Activated B cell treated with CpG ODN at 0.5 μM for 24 hours (primary cell): Measurements from ENCODE around the gene ALPL. TPM values are rescaled to one million over a fixed set of nuclear protein-coding genes. Genes with fewer than 3 reads are reported as not detected.
A peak's percentile ranks its signal among the peaks of the same experiment; 100 is the strongest.

Experiments
- ATAC-seq: fragments of 200-7000 bp; cut with Tn5 transposase; one replicate; pipeline ENCODE4 v1.10.0; 2021; ENCODE audit warnings: low read depth, mild to moderate bottlenecking, moderate library complexity
- CTCF ChIA-PET: fragments of 350-600 bp; sonication (Branson Sonifier 250); formaldehyde crosslinking; loops from one replicate; lab custom pipeline; 2021; ENCODE audit warnings: antibody characterized with exemption; lab: Charles Lee
- POLR2A ChIA-PET: fragments of 350-600 bp; sonication (Branson Sonifier 250); formaldehyde crosslinking; loops from one replicate; lab custom pipeline; 2021; ENCODE audit warnings: antibody characterized with exemption; lab: Charles Lee
- DNase-seq: peaks from one replicate; pipeline ENCODE4 v3.0.0; 2022
- H3K27ac Mint-ChIP-seq: one replicate; pipeline ENCODE4 v1.8.0; 2020; ENCODE audit warnings: mixed read lengths
- H3K27me3 Mint-ChIP-seq: one replicate; pipeline ENCODE4 v1.8.0; 2021; ENCODE audit warnings: mixed read lengths
- H3K36me3 Mint-ChIP-seq: one replicate; pipeline ENCODE4 v1.8.0; 2021; ENCODE audit warnings: low read depth, mixed read lengths
- H3K4me1 Mint-ChIP-seq: one replicate; pipeline ENCODE4 v1.8.0; 2021; ENCODE audit warnings: mixed read lengths
- H3K4me3 Mint-ChIP-seq: one replicate; pipeline ENCODE4 v1.8.0; 2020; ENCODE audit warnings: mild to moderate bottlenecking, mixed read lengths
- H3K9me3 Mint-ChIP-seq: one replicate; pipeline ENCODE4 v1.8.0; 2020; ENCODE audit warnings: mixed read lengths
- CTCF ChIP-seq: fragments of 200-600 bp; IDR thresholded peaks from one replicate; pipeline ENCODE4 v1.8.0; 2022; ENCODE audit warnings: antibody characterized with exemption, mild to moderate bottlenecking
- intact Hi-C: fragments of 100-400 bp; cut with micrococcal nuclease; formaldehyde crosslinking; loops from one replicate; pipeline ENCODE4 v1.15.1; 2024
- total RNA-seq: library from RNA; stranded (reverse); gene quantifications from 2 replicates; pipeline ENCODE4 v1.2.3, GENCODE V29; 2022

ALPL gene
- total RNA-seq, 1 donor from 2014 or later, result 14.7 TPM

DNA sequence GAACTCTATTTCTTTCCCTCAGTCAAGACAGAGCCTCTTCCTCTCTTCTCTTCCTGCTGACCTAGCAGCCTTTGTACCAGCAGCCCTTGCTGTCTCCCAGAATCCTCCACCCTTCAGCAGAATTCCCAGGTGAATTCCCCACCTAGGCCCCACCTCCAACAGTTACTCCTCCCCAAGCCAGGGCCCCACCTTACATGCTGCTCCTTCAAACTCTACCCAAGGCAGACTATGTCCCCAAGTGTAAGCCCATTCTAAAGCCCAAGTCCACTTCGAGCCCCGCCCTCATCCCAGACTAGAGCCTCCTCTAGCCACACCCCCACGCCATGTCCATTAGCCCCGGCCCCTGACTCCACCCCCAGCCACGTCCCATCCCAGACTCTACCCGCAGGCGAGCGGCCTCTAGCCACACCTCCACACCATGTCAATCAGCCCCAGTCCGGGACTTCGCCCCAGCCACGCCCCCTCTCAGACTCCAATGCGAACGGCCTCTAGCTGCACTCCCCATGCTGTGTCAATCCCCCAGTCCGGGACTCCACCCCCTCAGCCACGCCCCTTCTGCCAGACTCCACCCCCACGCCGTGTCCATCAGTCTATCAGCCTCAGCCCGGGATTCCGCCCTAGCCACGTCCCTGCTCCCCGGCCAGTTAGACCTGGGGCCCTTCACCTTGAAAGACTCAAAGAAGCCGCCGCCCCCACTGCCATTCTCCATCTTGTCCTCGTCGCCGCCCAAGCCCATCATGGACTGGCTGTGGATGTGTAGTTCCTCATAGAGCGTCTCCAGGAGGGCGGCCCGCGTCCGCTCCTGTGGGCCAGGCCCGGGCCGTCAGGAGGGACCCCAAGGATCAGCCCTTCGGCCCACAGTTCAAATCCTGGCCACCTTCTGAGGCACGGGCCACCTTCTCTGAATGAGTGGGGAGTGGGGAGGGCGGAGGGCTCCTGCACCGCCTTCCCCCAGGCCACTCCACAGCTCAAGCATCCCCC lies 98.6 kb downstream of the ALPL start:
- ATAC-seq (peak; percentile 95), DNase-seq (peak; percentile 41)
- intact Hi-C loops, result no loop called here
- CTCF ChIA-PET, result interaction anchor here (0.6 kb wide), 1 partner anchor 131 kb away, joined by 3 read pairs; no protein-coding TSS in a partner anchor
- POLR2A ChIA-PET, result no interaction called here
- peak overlapping the region; percentile 60 for H3K4me3 Mint-ChIP-seq
- no peak overlapping the region for H3K27ac Mint-ChIP-seq
- peaks cover 6% of the 10 kb centered on the region for H3K27me3 Mint-ChIP-seq
- TF ChIP-seq CTCF, result no peak
- H3K36me3 Mint-ChIP-seq, result no peaks in the 10 kb centered on the region
- peaks cover 18% of the 10 kb centered on the region for H3K4me1 Mint-ChIP-seq
- no peaks in the 10 kb centered on the region for H3K9me3 Mint-ChIP-seq

DNA sequence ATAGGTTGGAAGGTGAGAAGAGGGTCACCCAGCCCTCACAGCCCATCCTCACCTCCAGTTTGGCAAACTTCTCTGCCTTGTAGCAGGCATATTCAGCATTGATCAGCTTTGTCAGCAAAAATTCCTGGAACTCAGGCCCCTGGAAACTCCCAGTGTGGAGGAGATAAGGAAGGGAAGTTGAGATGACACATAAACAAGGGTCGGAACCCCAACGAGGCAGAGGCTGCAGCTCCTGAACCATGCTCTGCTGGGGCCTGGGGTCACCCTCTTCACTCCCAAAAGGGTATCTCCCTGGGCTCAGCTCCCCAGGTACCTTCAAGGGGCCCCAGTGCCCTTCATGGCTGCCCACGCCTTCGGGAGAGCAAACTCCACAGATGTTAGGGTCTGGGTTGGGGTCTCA lies 99.6 kb downstream of the ALPL start:
- TF ChIP-seq CTCF, result no peak
- Mint-ChIP-seq H3K9me3 (no peaks in the 10 kb centered on the region), H3K4me1 (peaks cover 18% of the 10 kb centered on the region), H3K27me3 (peaks cover 6% of the 10 kb centered on the region), H3K36me3 (no peaks in the 10 kb centered on the region), H3K4me3 (no peak overlapping the region), H3K27ac (no peak overlapping the region)
- intact Hi-C loops, result no loop called here
- ChIA-PET POLR2A (no interaction called here), CTCF (interaction anchor here (0.6 kb wide), 1 partner anchor 130 kb away, joined by 3 read pairs; no protein-coding TSS in a partner anchor)
- ATAC-seq, result no peak
- no peak for DNase-seq

DNA sequence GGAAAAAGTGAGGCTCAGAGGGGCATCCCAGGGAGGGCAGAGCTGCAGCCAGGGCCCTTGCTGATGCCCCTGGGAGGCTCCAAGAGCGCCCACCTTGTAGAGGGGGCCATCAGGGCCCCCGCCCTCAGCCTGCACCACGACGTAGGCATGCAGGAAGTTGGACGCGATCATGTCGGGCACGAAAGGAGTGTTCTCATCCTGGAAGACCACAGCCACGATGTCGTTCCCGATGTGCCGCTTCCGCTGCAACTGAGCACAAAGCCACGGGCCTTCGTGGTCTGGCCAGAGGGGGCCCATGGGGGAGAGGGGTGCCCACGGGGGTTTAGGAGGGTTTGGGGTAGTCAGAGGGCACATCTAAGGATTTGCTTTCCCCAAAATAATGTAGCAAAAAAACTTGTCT lies 100.8 kb downstream of the ALPL start:
- Mint-ChIP-seq H3K9me3 (no peaks in the 10 kb centered on the region), H3K4me3 (no peak overlapping the region), H3K4me1 (peaks cover 18% of the 10 kb centered on the region), H3K27ac (no peak overlapping the region), H3K27me3 (peaks cover 6% of the 10 kb centered on the region), H3K36me3 (no peaks in the 10 kb centered on the region)
- no peak for DNase-seq
- intact Hi-C loops, result no loop called here
- CTCF ChIA-PET, result no interaction called here
- no peak for TF ChIP-seq CTCF
- POLR2A ChIA-PET, result no interaction called here
- no peak for ATAC-seq

DNA sequence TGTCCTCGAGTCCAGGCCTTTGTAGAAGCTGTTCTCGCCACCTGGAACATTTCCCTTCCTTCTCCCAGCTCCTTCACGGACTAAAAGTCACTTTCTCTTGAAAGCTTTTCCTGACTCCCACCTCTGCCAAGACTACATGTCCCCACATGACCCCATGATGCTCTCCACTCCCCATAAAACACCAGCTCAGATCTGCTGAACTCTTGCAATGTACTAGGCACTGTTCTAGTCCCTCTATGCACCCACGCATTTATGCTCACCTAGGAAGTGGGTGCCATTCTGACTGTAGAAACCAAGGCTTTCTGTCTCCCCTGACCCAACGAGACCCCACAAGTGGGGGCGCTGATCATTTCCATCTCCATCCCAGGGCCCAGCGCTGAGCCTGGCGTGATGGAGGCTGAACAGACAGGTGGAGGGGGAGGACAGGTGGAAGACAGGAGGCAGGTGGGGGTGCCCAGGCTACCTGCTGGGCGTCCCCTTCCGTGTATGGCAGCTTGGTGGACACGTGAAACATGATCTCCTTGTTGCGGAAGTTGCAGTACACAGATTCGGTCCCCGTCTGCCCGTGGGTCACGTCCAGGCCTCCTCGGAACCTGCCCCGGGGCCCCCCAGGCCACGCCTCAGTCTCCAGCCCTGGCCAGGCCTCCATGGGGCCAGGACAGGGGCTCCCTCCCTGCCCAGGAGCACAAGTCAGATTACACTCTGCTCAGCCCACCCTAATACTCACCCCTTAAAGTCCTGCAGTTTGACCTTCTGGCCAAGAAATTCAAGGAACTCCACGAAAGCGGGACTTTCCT lies 102.0 kb downstream of the ALPL start:
- Mint-ChIP-seq H3K4me1 (peaks cover 18% of the 10 kb centered on the region), H3K9me3 (no peaks in the 10 kb centered on the region), H3K27me3 (peaks cover 5% of the 10 kb centered on the region), H3K36me3 (no peaks in the 10 kb centered on the region), H3K4me3 (no peak overlapping the region), H3K27ac (no peak overlapping the region)
- ATAC-seq, result no peak
- ChIA-PET POLR2A (no interaction called here), CTCF (no interaction called here)
- DNase-seq, result no peak
- no peak for TF ChIP-seq CTCF
- intact Hi-C loops, result no loop called here

GRCh38 chr1:21612057-21612456 lies 102.8 kb downstream of the ALPL start:
- TF ChIP-seq CTCF, result no peak

More at GRCh38 chr1:21612057-21612456, 102.8 kb downstream of the ALPL start:
- H3K9me3 Mint-ChIP-seq, result no peaks in the 10 kb centered on the region
- CTCF ChIA-PET, result no interaction called here
- H3K4me1 Mint-ChIP-seq, result peaks cover 12% of the 10 kb centered on the region
- peaks cover 5% of the 10 kb centered on the region for H3K27me3 Mint-ChIP-seq
- DNase-seq (no peak), ATAC-seq (no peak)
- intact Hi-C loops, result no loop called here
- H3K4me3 Mint-ChIP-seq, result no peak overlapping the region
- H3K27ac Mint-ChIP-seq, result no peak overlapping the region
- H3K36me3 Mint-ChIP-seq, result no peaks in the 10 kb centered on the region
- POLR2A ChIA-PET, result no interaction called here
